GM18519 (cell line): ENCODE data around the gene CDH16.
"Not testable (repeated sequence)": the region's sequence is repeated elsewhere in the genome, so short reads cannot be mapped to it uniquely, and the experiment has no call there.

Experiments
- ATAC-seq: cut with Tn5 transposase; IDR thresholded peaks from one replicate; pipeline ENCODE4 v1.9.1; 2021; ENCODE audit warnings: mild to moderate bottlenecking, moderate library complexity; ENCODE audit not compliant: unreplicated experiment, low FRiP score

The CDH16 gene

GRCh38 chr16:66918803-66919568 lies at the start of gene CDH16:
Gene CDH16 (minus strand): TSS chr16:66918885. CDS start chr16:66918065, 820 bp downstream.
- ATAC-seq = no peak

- no peak for ATAC-seq
Observed at GRCh38 chr16:66964049-66964448, 45.4 kb upstream of the CDH16 start.

GRCh38 chr16:66961914-66962313 lies 43.2 kb upstream of the CDH16 start:
- ATAC-seq = no peak

- peak; percentile 68 for ATAC-seq
Observed at GRCh38 chr16:66961065-66961744, 42.5 kb upstream of the CDH16 start, which contains the start of gene CES3. Gene CES3 (plus strand): TSS chr16:66961266. CDS start chr16:66961308, 42 bp downstream.

- ATAC-seq = no peak
Observed at GRCh38 chr16:66960270-66960669, 41.6 kb upstream of the CDH16 start.

GRCh38 chr16:66959704-66960161 lies 41.0 kb upstream of the CDH16 start:
- no peak for ATAC-seq

GRCh38 chr16:66958857-66959703 lies 40.4 kb upstream of the CDH16 start:
- no peak for ATAC-seq

GRCh38 chr16:66956154-66956457 lies 37.4 kb upstream of the CDH16 start:
- not testable (repeated sequence) for ATAC-seq

- ATAC-seq = not testable (repeated sequence)
Observed at GRCh38 chr16:66955363-66956153, 36.9 kb upstream of the CDH16 start.

GRCh38 chr16:66954097-66954659 lies 35.5 kb upstream of the CDH16 start:
- ATAC-seq = no peak

- no peak for ATAC-seq
Observed at GRCh38 chr16:66953462-66954096, 34.9 kb upstream of the CDH16 start.

GRCh38 chr16:66952430-66953110 lies 33.9 kb upstream of the CDH16 start:
- no peak for ATAC-seq

- ATAC-seq = no peak
Observed at GRCh38 chr16:66950971-66951790, 32.5 kb upstream of the CDH16 start.

GRCh38 chr16:66950437-66950836 lies 31.8 kb upstream of the CDH16 start:
- no peak for ATAC-seq

- ATAC-seq = no peak
Observed at GRCh38 chr16:66949472-66949871, 30.8 kb upstream of the CDH16 start.

GRCh38 chr16:66948837-66949225 lies 30.1 kb upstream of the CDH16 start:
- no peak for ATAC-seq

GRCh38 chr16:66948134-66948836 lies 29.6 kb upstream of the CDH16 start:
- ATAC-seq = no peak
